H1 (cell line): ENCODE data around the gene EPHA1. TPM values are rescaled to one million over a fixed set of nuclear protein-coding genes. Genes with fewer than 3 reads are reported as not detected.

Experiments
- ATF3 ChIP-seq: IDR thresholded peaks from 2 replicates; pipeline ENCODE4 v1.6.1; 2011; ENCODE audit warnings: low read depth, mild to moderate bottlenecking, low read length; ENCODE audit not compliant: insufficient read depth
- BCL11A ChIP-seq, 2 experiments: IDR thresholded peaks; one replicate each; pipeline ENCODE4 v1.6.1; 2011; ENCODE audit warnings: low read depth in 2 of 2, low read length in 2 of 2, mild to moderate bottlenecking in 2 of 2
- BRCA1 ChIP-seq: IDR thresholded peaks from 2 replicates; pipeline ENCODE4 v1.6.1; 2012; ENCODE audit warnings: low read depth, low read length, improper control_type of control experiment
- CHD2 ChIP-seq: IDR thresholded peaks from 2 replicates; pipeline ENCODE4 v1.6.1; 2012; ENCODE audit warnings: low read length, improper control_type of control experiment
- CHD7 ChIP-seq: fragments of 300-600 bp; sonication (generic); IDR thresholded peaks from 2 replicates; pipeline ENCODE4 v1.7.1; 2012; ENCODE audit warnings: low read length, moderate library complexity, mild to moderate bottlenecking, inconsistent platforms; ENCODE audit not compliant: insufficient replicate concordance
- CTBP2 ChIP-seq: IDR thresholded peaks from 2 replicates; pipeline ENCODE4 v1.7.0; 2011; ENCODE audit warnings: borderline replicate concordance, mild to moderate bottlenecking, moderate library complexity, mixed read lengths, low read length; ENCODE audit not compliant: insufficient read depth, insufficient read length
- PHF8 ChIP-seq: fragments of 200-600 bp; sonication (generic); conservative IDR thresholded peaks from 2 replicates; pipeline ENCODE4 v1.7.1; 2012; ENCODE audit warnings: low read depth, mild to moderate bottlenecking, inconsistent platforms, low read length, moderate library complexity
- RFX5 ChIP-seq: IDR thresholded peaks from 2 replicates; pipeline ENCODE4 v1.6.1; 2011; ENCODE audit warnings: low read depth, low read length, improper control_type of control experiment, borderline replicate concordance
- RNF2 ChIP-seq: fragments of 200-900, 300-1000 bp; sonication (generic); IDR thresholded peaks from 2 replicates; pipeline ENCODE4 v1.7.1; 2016; ENCODE audit warnings: borderline replicate concordance, low read depth, mild to moderate bottlenecking, antibody characterized with exemption, low read length; ENCODE audit not compliant: poor library complexity, severe bottlenecking; ENCODE audit errors: missing control alignments
- polyA plus RNA-seq, 7 experiments: library from polyadenylated mRNA; depleted of rRNA in 3 of 7; stranded (reverse) in 5 of 7; unstranded in 2 of 7; fragments of >200 nt in 5 of 7; fragments of 200-250 nt in 2 of 7; gene quantifications; 1 replicate in 5 of 7; 2 replicates in 1 of 7; 4 replicates in 1 of 7; pipeline versions ENCODE4 v1.2.1 to v1.2.3, GENCODE V29; 2011 to 2013; ENCODE audit warnings: missing spikeins in 2 of 7, mixed read lengths in 2 of 7
- total RNA-seq: library from RNA; stranded (reverse); fragmentation: NEBNext Ultra II Directional; extraction: Animal tissue kit (Norgen Biotek cat#: 25700); gene quantifications from 2 replicates; pipeline ENCODE4 v1.2.1, GENCODE V29; 2021

The EPHA1 gene
- total and polyA plus RNA-seq, 2 of the 8 experiments (the other 6 are each of a cell fraction or from before 2014, with no cell fraction given) = 86.5 to 133 TPM

DNA sequence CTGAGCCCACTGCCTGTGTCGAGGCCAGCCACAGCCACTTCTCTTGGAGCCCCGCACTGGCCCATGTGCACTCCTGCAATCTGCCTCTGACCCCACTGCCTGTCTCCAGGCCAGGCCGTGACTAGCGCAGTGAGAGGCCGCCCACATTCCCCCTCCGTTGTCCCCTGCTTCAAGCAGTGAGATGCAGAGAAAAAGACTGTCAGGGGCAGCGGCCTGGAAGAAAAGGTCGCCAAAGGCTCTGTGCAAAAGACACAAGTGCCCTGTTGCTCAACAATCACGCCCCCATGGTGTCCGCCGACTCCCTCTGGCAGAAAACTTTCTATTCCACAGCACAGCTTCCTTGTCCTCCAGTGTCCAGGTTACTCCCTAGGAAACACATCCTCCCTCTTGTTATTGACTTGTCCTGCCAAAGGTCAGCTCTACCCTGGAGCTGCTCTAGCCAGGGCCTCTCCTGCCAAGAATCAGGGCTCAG lies 56.1 kb downstream of the EPHA1 start (continued):
- TF ChIP-seq CHD7 = no peak
- no peak for TF ChIP-seq BCL11A (IDR thresholded peaks at IDR 0.05; ENCODE audit: low read depth in 2 of 2, low read length in 2 of 2)
- TF ChIP-seq RFX5 = no peak
- no peak for TF ChIP-seq ATF3
- TF ChIP-seq CTBP2 = no peak
- TF ChIP-seq BRCA1 = no peak
- no peak for TF ChIP-seq CHD2
- no peak for TF ChIP-seq PHF8
- no peak for TF ChIP-seq RNF2
